Kidney (tissue), 14 donors: Measurements from ENCODE around the gene BAHD1. TPM values are rescaled to one million over a fixed set of nuclear protein-coding genes. Genes with fewer than 3 reads are reported as not detected.

ENCODE experiments used
- DNase-seq, 5 donors: peaks; one replicate each; pipeline ENCODE4 v3.0.0-alpha.2; 2013 to 2020
- FAIRE-seq: peaks from 2 replicates; lab custom pipeline; 2012; peaks lifted over from hg19 to GRCh38; lab: Jason Lieb, UNC
- H3K27ac ChIP-seq, 2 donors: one replicate each; pipeline ENCODE4 v1.7.0; 2013; ENCODE audit warnings: low read depth in 2 of 2, low read length in 2 of 2, inconsistent platforms in 1 of 2
- H3K27me3 ChIP-seq: one replicate; pipeline ENCODE4 v1.7.1; 2013; ENCODE audit warnings: low read length, inconsistent platforms; ENCODE audit not compliant: control insufficient read depth, insufficient read depth
- H3K36me3 ChIP-seq, 3 donors: one replicate each; pipeline versions ENCODE4 v1.7.0 to v1.7.1; 2013; ENCODE audit warnings: low read length in 3 of 3, control low read depth in 1 of 3, inconsistent platforms in 1 of 3; ENCODE audit not compliant: insufficient read depth in 3 of 3, control insufficient read depth in 2 of 3
- H3K4me1 ChIP-seq, 3 donors: one replicate each; pipeline versions ENCODE4 v1.7.0 to v1.7.1; 2013; ENCODE audit warnings: low read length in 3 of 3, inconsistent platforms in 1 of 3, low read depth in 1 of 3; ENCODE audit not compliant: control insufficient read depth in 2 of 3, insufficient read depth in 2 of 3
- H3K4me3 ChIP-seq, 3 donors: one replicate each; pipeline versions ENCODE4 v1.7.0 to v1.8.1; 2013; ENCODE audit warnings: low read length in 3 of 3, control low read depth in 1 of 3, inconsistent platforms in 1 of 3
- H3K9ac ChIP-seq, 3 donors: one replicate each; pipeline versions ENCODE4 v1.7.0 to v1.7.1; 2013; ENCODE audit warnings: low read length in 3 of 3, control low read depth in 1 of 3, inconsistent platforms in 1 of 3
- H3K9me3 ChIP-seq, 3 donors: one replicate each; pipeline versions ENCODE4 v1.7.0 to v1.7.1; 2013; ENCODE audit warnings: low read length in 3 of 3, control low read depth in 1 of 3, inconsistent platforms in 1 of 3; ENCODE audit not compliant: control insufficient read depth in 2 of 3, insufficient read depth in 1 of 3
- CTCF ChIP-seq: IDR thresholded peaks from 3 replicates; pipeline ENCODE4 v1.5.1; 2012; ENCODE audit warnings: mild to moderate bottlenecking, moderate library complexity, borderline replicate concordance; ENCODE audit not compliant: insufficient read depth; ENCODE audit errors: extremely low read depth
- intact Hi-C: fragments of 100-400 bp; cut with DNase I; formaldehyde crosslinking; loops from one replicate; pipeline ENCODE4 v1.11.1; 2022
- polyA plus RNA-seq: library from polyadenylated mRNA; stranded (reverse); fragments of 350-450 nt; fragmentation: Illumina TruSeq; extraction: RNeasy Lipid Tissue Mini Kit (QIAGEN cat#74804); gene quantifications from one replicate; pipeline ENCODE4 v1.2.3, GENCODE V29; 2014; ENCODE audit warnings: low read depth, low replicate concordance; ENCODE audit not compliant: insufficient read depth
- total RNA-seq: library from RNA; stranded (reverse); fragmentation: NEBNext Ultra II Directional; extraction: Animal tissue kit (Norgen Biotek cat#: 25700); gene quantifications from one replicate; pipeline ENCODE4 v1.2.1, GENCODE V29; 2021
- donor health status: control.
- donor health status: control.
- donor health status: control.
- donor health status: control.
- donor health status: control.
- donor health status: DM: yes; HTN: yes; CAD: no.
- donor health status: Normal renal cell carcinoma (clear cell type).

Gene BAHD1
- total and polyA plus RNA-seq, 2 donors from 2014 or later: 13.3 to 28.4 TPM

- Histone ChIP-seq H3K27me3 (no peaks in the 10 kb centered on the region), H3K9me3 (no peaks in the 10 kb centered on the region), H3K36me3 (no peaks in the 10 kb centered on the region), H3K27ac (peak overlapping the region in 1 of 2 donors; percentile 47), H3K4me1 (peaks cover 0 to 15% (median 0%) of the 10 kb centered on the region in 3 donors), H3K4me3 (peak overlapping the region; percentile 73 to 88 (median 75)), H3K9ac (peak overlapping the region; percentile 52 to 77 (median 62))
- FAIRE-seq (no peak), DNase-seq (peak in 3 of 5 donors; percentile 40 to 67 (median 64))
- intact Hi-C loops: no loop called here
- TF ChIP-seq CTCF: no peak
Observed at GRCh38 chr15:40471808-40472150, 31.0 kb downstream of the BAHD1 start.

GRCh38 chr15:40472171-40472727 is 31.5 kb downstream of the BAHD1 start:
- FAIRE-seq: no peak
- Histone ChIP-seq H3K4me1 (peaks cover 0 to 15% (median 0%) of the 10 kb centered on the region in 3 donors), H3K9ac (no peak overlapping the region), H3K36me3 (no peaks in the 10 kb centered on the region), H3K27me3 (no peaks in the 10 kb centered on the region), H3K9me3 (no peaks in the 10 kb centered on the region), H3K27ac (no peak overlapping the region), H3K4me3 (peak overlapping the region in 2 of 3 donors; percentile 75 to 88)
- TF ChIP-seq CTCF: no peak
- intact Hi-C loops: no loop called here
- no peak for DNase-seq

- DNase-seq (peak in 1 of 5 donors; percentile 39), FAIRE-seq (no peak)
- Histone ChIP-seq H3K36me3 (no peaks in the 10 kb centered on the region), H3K9me3 (no peaks in the 10 kb centered on the region), H3K4me1 (peaks cover 0 to 15% (median 0%) of the 10 kb centered on the region in 3 donors), H3K9ac (no peak overlapping the region), H3K4me3 (no peak overlapping the region), H3K27ac (no peak overlapping the region), H3K27me3 (no peaks in the 10 kb centered on the region)
- intact Hi-C loops: no loop called here
- no peak for TF ChIP-seq CTCF
Observed at GRCh38 chr15:40474581-40474980, 33.8 kb downstream of the BAHD1 start.
